NCI-H128 (cell line): Measurements from ENCODE around the gene OR4K13.

ENCODE experiments used
- DNase-seq: peaks from one replicate; lab custom pipeline; 2025; ENCODE audit not compliant: unreplicated experiment; lab: John Stamatoyannopoulos, UW

Gene OR4K13

GRCh38 chr14:20035938-20036337 is at the start of gene OR4K13:
TSS of gene OR4K13 (minus strand) at chr14:20036038. CDS start at chr14:20034758, 1,280 bp downstream.
- DNase-seq, result no peak

GRCh38 chr14:20059745-20060144 is 23.9 kb upstream of the OR4K13 start, which contains the start of gene OR4L1:
TSS of gene OR4L1 (plus strand) at chr14:20060045. CDS start at chr14:20060045, 0 bp downstream.
- DNase-seq, result no peak

- DNase-seq, result no peak
Measured at GRCh38 chr14:20048202-20048601, 12.4 kb upstream of the OR4K13 start.

GRCh38 chr14:20044243-20044642 is 8.4 kb upstream of the OR4K13 start:
- DNase-seq, result no peak

GRCh38 chr14:20035449-20035848 is 389 bp downstream of the OR4K13 start:
- no peak for DNase-seq

GRCh38 chr14:20031058-20031457 is 4.8 kb downstream of the OR4K13 start:
- DNase-seq, result no peak

- DNase-seq, result no peak
Measured at GRCh38 chr14:20019257-20019865, 16.5 kb downstream of the OR4K13 start, which contains the start of gene OR4K14. TSS of gene OR4K14 (minus strand) at chr14:20019307. CDS start at chr14:20015193, 4,114 bp downstream.

- DNase-seq, result no peak
Measured at GRCh38 chr14:20008156-20008555, 27.7 kb downstream of the OR4K13 start.

- no peak for DNase-seq
Measured at GRCh38 chr14:20002319-20002718, 33.5 kb downstream of the OR4K13 start.

GRCh38 chr14:20001863-20002262 is 34.0 kb downstream of the OR4K13 start, which contains the start of gene OR4Q2:
TSS of gene OR4Q2 (plus strand) at chr14:20002163.
- no peak for DNase-seq

GRCh38 chr14:19993438-19993837 is 42.4 kb downstream of the OR4K13 start:
- DNase-seq, result no peak
